Stimulated activated CD8-positive, alpha-beta memory T cell treated with anti-CD3 and anti-CD28 coated beads, Interleukin-12 subunit alpha, Interleukin-12 subunit beta, amount 100 ng/mL, for 24 hours (primary cell): ENCODE results near the gene MFSD6.

Source experiments
- DNase-seq: peaks from one replicate; pipeline ENCODE4 v3.0.0-alpha.2; 2020; ENCODE audit errors: extremely low read depth

MFSD6 gene

GRCh38 chr2:190532581-190532980 is 124.4 kb downstream of the MFSD6 start:
- no peak for DNase-seq

GRCh38 chr2:190533175-190533967 is 125.2 kb downstream of the MFSD6 start:
- DNase-seq, result no peak

- no peak for DNase-seq
These were observed 125.8 kb downstream of the MFSD6 start for GRCh38 chr2:190533968-190534309.

GRCh38 chr2:190534310-190535120 is 126.4 kb downstream of the MFSD6 start, which contains the start of gene NEMP2:
NEMP2 (minus strand) TSS chr2:190534722; CDS start chr2:190534655, 67 bp downstream.
- peak; percentile 70 for DNase-seq

- no peak for DNase-seq
These were observed 126.9 kb downstream of the MFSD6 start for GRCh38 chr2:190535121-190535439.

- DNase-seq, result no peak
These were observed 127.4 kb downstream of the MFSD6 start for GRCh38 chr2:190535586-190535985.

GRCh38 chr2:190537765-190538164 is 129.6 kb downstream of the MFSD6 start:
- DNase-seq, result no peak

GRCh38 chr2:190538201-190538600 is 130.0 kb downstream of the MFSD6 start:
- no peak for DNase-seq

GRCh38 chr2:190540048-190540447 is 131.9 kb downstream of the MFSD6 start:
- no peak for DNase-seq

- no peak for DNase-seq
These were observed 136.9 kb downstream of the MFSD6 start for GRCh38 chr2:190545093-190545492.

- DNase-seq, result no peak
These were observed 137.6 kb downstream of the MFSD6 start for GRCh38 chr2:190545555-190546385.

GRCh38 chr2:190546734-190547133 is 138.6 kb downstream of the MFSD6 start:
- DNase-seq, result no peak

- DNase-seq, result no peak
These were observed 139.7 kb downstream of the MFSD6 start for GRCh38 chr2:190547886-190548285.

GRCh38 chr2:190550137-190550536 is 142.0 kb downstream of the MFSD6 start:
- DNase-seq, result no peak
